ENCODE results near the gene CTNNBL1.
"Not testable (repeated sequence)": the region's sequence is repeated elsewhere in the genome, so short reads cannot be mapped to it uniquely, and the experiment has no call there.

Gene CTNNBL1, protein sequence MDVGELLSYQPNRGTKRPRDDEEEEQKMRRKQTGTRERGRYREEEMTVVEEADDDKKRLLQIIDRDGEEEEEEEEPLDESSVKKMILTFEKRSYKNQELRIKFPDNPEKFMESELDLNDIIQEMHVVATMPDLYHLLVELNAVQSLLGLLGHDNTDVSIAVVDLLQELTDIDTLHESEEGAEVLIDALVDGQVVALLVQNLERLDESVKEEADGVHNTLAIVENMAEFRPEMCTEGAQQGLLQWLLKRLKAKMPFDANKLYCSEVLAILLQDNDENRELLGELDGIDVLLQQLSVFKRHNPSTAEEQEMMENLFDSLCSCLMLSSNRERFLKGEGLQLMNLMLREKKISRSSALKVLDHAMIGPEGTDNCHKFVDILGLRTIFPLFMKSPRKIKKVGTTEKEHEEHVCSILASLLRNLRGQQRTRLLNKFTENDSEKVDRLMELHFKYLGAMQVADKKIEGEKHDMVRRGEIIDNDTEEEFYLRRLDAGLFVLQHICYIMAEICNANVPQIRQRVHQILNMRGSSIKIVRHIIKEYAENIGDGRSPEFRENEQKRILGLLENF

GRCh38 chr20:37693635-37694626 lies at the start of gene CTNNBL1:
TSS of gene CTNNBL1 (plus strand) at chr20:37694030. CDS start at chr20:37694123, 93 bp downstream.
- DNase-seq = peak; percentile 77

DNA sequence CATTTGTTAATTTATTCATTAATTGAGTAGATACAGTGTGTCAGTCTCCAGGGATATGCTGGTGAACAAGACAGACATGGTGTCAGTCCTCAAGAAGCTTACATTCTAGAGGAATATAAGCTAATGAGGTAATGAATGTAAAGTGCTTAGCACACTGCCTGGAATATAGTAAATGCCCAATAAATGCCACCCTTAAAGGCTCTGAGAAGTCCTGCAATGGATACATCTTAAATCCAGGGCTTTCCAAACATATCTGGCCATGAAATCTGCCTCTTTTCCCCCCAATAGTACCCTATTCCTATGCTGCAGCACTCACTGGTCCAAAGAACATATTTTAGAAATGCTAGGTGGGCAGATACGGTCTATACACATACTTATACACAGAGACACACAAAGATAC lies 49.2 kb upstream of the CTNNBL1 start:
- no peak for DNase-seq

- DNase-seq = no peak
These were observed 45.9 kb upstream of the CTNNBL1 start for GRCh38 chr20:37647946-37648345.

DNA sequence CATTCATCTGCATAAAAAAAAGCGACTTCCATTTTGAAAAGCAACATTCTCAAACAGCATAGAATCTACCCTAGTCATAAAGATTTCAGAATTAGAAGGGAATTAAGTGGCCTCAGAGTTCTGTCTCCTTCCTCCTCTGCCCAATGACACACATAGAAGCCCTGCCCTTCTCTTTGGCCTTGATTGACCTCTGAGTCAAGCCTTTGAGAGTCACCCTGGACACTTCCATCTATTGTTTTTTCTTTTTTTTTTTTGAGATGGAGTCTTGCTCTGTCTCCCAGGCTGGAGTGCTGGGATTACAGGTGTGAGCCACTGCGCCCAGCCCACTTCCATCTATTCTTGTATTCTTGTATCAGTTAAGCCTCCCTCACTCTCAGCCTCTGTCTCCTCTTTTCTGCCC lies 44.8 kb upstream of the CTNNBL1 start:
- no peak for DNase-seq

- no peak for DNase-seq
These were observed 44.0 kb upstream of the CTNNBL1 start for GRCh38 chr20:37649676-37650370.

DNA sequence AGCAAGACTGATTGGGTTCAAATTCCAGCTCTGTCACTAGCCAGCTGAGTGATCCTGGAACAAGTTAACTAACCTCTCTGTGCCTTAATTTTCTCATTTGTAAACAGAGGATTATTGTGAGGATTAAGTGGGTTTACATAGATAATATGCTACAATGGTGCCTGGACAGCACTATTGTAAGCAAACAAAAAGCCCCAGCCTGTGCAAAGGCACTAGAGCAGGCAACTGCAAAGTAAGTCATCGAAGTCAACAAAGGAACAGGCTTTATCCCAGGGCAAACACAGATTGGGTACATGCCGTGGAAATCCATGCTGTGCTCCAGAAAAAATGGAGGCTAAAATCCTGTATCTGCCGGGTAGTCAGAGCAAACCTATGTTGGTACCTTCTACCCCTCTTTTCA lies 43.2 kb upstream of the CTNNBL1 start:
- no peak for DNase-seq

DNA sequence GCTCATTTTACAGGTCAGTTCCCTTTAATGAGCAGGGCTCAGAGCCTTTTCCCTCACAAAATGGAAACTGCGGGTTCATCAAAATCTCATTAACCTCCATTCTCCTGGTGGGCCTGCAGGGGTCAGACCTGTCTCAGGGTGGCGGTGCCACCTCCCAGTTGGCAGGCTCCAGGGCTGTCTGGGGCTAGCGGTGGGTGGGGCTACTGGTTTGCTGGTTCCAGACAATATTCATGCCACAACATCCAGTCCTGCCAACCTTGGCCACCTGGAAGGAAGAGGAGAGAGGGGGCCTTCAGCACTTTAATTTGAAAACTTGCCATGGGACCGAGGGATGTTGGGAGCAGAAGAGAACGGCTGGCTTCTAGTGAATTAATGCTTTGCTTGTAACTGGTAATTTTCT lies 41.9 kb upstream of the CTNNBL1 start:
- no peak for DNase-seq

GRCh38 chr20:37656945-37657344 lies 36.9 kb upstream of the CTNNBL1 start:
- no peak for DNase-seq

GRCh38 chr20:37657924-37658804 lies 35.7 kb upstream of the CTNNBL1 start:
- no peak for DNase-seq

DNA sequence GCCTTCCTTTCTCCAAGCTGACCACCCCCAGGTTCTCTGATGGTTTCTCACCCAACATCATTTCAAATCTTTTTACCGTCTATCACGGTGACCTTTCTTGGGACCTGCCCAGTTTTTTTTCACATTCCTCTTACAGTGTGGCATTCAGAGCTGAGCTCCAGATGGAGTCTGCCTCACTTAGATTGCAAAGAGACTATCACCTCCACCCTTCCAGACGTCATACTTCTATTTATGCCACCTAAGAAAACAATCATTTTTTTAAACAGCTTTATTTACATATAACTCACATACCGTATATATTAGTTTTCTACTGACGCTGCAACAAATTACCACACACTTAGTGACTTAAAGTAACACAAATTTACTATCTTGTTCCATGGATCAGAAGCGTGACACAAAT lies 32.3 kb upstream of the CTNNBL1 start:
- no peak for DNase-seq

DNA sequence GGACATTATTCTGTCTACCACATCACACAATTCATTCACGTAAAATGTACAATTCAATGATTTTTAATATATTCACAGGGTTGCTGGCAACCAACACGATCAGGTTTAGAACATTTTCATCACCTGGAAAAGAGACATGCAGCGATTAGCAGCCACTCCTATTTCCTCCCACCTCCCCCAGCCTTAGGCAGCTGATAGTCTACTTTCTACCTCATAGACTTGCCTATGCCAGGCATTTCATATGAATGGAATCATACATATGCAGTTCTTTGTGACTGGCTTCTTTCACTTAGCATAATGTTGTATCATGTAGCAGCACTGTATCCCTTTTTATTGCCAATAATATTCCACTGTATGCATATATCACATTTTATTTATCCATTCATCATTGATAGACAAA lies 31.5 kb upstream of the CTNNBL1 start:
- no peak for DNase-seq

GRCh38 chr20:37664595-37664994 lies 29.2 kb upstream of the CTNNBL1 start:
- not testable (repeated sequence) for DNase-seq

- DNase-seq = no peak
These were observed 25.7 kb upstream of the CTNNBL1 start for GRCh38 chr20:37668166-37668565.

DNA sequence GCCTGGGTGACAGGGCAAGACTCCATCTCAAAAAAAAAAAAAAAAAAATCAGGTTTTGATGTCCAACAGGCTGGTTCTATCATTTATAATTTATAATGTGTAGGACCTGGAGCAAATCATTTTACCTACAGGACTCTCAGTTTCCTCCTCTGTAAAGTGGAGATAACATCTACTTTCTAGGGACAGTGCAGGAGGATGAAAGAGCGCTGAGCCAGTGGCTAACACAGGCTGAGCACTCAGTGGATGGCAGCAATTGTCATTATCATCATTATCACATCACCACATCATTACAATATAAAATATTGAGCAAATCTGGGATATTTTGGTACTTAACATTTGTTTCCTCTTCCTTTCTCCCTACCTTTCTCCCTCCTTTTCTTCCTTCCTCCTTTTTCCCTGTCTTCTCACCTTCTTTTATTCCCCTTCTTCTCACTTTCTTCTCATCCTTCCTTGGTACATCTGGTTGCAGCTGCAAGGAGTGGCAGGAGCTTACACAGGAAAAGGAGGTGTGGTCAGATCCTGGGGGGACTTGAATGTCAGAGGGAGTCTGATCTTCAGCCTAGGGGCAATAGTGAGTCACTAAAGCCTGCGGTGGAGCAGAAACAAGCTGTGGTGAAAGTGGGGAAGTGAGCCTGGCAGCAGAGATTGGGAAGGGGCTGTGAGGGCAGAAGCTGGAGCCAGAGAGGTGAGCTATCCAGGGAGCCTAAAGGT lies 24.6 kb upstream of the CTNNBL1 start:
- DNase-seq = no peak

GRCh38 chr20:37669773-37670236 lies 24.0 kb upstream of the CTNNBL1 start:
- peak; percentile 24 for DNase-seq

DNA sequence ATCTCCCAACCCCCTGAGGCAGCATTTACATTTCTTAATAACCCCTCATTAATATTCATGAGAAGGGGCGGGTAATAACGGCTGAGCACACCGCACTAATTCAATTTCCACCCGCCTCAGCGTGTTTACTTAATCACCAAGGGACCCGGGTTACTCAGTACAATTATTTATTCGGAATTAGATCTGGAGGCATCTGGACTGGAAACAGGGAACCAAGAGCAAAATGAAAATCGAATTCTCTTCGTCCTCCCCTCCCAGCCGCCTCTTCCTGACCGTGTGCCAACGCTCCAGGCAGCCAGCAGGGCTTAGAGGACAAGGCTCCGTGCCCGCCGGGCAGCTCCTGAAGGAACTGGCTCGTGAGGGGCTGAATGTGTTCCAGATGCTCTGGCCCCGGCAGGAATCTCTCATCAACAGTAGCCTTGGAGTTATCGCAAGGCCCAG lies 23.5 kb upstream of the CTNNBL1 start:
- peak; percentile 72 for DNase-seq

- no peak for DNase-seq
These were observed 21.7 kb upstream of the CTNNBL1 start for GRCh38 chr20:37672143-37672542.

- DNase-seq = no peak
These were observed 20.4 kb upstream of the CTNNBL1 start for GRCh38 chr20:37673444-37673843.

GRCh38 chr20:37676440-37676839 lies 17.4 kb upstream of the CTNNBL1 start:
- no peak for DNase-seq

DNA sequence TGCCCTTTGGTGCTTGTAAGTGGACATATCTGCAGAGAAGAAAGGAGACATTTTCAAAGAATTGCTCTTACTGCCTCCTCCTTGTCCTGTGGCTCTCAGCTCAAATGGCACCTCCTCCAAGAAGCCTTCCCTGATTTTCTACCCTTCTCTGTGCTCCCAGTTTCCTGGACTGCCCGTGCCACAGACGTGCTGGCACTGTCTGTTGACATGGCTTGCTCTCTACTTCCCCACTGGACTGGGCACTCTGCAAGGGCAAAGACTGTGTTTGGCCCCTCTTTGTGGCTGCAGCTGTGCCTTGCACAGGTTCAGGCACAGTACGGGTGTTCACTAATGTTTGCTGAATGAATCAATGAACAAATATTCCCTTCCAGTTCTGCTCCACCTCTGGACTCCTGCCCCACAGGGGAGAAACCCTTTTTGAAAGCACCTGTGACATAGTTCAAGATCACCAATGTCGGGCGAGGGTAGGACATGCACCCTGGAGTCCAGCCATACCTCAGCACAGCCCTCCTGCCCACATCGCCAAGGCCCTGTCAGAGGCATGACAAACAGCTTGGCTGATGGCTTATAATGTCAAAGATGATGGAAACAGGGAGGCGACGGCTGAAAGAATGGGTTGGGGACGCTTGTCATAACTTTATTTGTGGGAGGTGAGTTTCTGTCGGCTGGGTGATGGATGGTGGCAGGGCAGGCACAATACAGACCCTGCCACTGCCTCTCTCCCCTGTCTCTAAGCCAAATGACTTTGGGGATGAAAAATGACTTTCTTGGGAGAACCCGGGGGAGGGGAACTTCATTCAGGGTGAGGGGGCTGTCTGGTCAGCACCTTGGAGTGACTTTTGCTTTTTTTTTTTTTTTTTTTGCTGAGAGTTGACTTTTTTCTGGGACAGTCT lies 15.6 kb upstream of the CTNNBL1 start:
- no peak for DNase-seq

Data from DMS79 treated with DMSO at 0.1 percent for 48 hours (cell line).